Osteocyte (in vitro differentiated cells): ENCODE measurements around the gene RBSN. TPM values are rescaled to one million over a fixed set of nuclear protein-coding genes. Genes with fewer than 3 reads are reported as not detected.

Experiments used
- DNase-seq: peaks from one replicate; pipeline ENCODE4 v3.0.0; 2021; ENCODE audit warnings: mixed read lengths; ENCODE audit not compliant: unreplicated experiment; ENCODE audit errors: extremely low spot score
- H3K27ac Mint-ChIP-seq: one replicate; pipeline ENCODE4 v1.8.0; 2021; ENCODE audit warnings: mild to moderate bottlenecking, mixed read lengths; ENCODE audit not compliant: unreplicated experiment
- H3K27me3 Mint-ChIP-seq: one replicate; pipeline ENCODE4 v1.8.0; 2021; ENCODE audit warnings: mixed read lengths; ENCODE audit not compliant: unreplicated experiment
- H3K36me3 Mint-ChIP-seq: one replicate; pipeline ENCODE4 v1.8.0; 2021; ENCODE audit warnings: mixed read lengths; ENCODE audit not compliant: unreplicated experiment
- H3K4me1 Mint-ChIP-seq: one replicate; pipeline ENCODE4 v1.8.0; 2021; ENCODE audit warnings: mixed read lengths; ENCODE audit not compliant: unreplicated experiment
- H3K4me3 Mint-ChIP-seq: one replicate; pipeline ENCODE4 v1.8.0; 2021; ENCODE audit warnings: mild to moderate bottlenecking, moderate library complexity, mixed read lengths; ENCODE audit not compliant: unreplicated experiment
- H3K9me3 Mint-ChIP-seq: one replicate; pipeline ENCODE4 v1.8.0; 2021; ENCODE audit warnings: mixed read lengths; ENCODE audit not compliant: unreplicated experiment
- total RNA-seq: library from RNA; stranded (reverse); gene quantifications from 2 replicates; pipeline ENCODE4 v1.2.1, GENCODE V29; 2021
- TF ChIP-seq, protein P1 (sequence below): fragments of 200-600 bp; sonication (generic); IDR thresholded peaks from 2 replicates; pipeline ENCODE4 v1.5.0; 2021; ENCODE audit warnings: antibody characterized with exemption, mild to moderate bottlenecking, moderate library complexity

RBSN gene
- total RNA-seq, 1 donor from 2014 or later: 28.6 TPM

DNA sequence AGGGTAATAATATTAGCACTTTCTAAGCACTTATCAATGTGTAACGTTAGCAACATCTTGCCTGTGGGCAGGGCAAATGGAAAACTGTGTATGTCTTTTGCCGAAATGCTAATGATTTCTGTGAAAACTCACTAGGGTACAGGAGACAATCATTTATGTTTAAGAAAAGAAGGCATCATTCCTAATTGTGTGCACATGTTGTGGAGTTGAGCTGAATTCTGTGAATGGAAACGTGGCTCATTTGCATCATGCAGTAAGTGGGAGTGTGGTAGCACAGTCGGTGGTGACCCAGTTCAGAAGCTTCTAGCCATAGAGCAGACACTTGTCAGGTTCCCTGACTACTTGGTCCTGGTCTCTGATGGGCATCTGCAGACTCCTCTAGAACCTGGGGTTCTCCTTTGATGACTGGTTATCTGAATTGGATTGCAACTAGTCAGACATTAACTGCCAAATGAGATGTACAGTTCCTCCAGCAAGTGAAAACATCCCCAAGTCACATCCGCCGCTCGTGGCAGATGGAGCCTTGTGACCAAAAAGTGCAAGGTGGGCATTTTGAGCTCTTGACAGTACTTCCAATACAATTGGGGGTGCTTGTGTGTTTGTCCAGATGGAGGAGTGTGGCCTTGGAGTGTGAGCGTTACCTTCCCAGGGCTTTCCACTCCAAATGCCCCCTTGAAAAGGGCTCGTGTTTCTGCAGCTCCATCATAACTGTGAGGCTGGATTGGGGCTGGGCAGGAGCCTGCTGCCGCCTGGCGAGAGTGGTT lies 55.4 kb downstream of the RBSN start:
- H3K27ac Mint-ChIP-seq: no peak overlapping the region
- no peak overlapping the region for H3K4me3 Mint-ChIP-seq
- H3K36me3 Mint-ChIP-seq: peaks cover 50% of the 10 kb centered on the region
- no peaks in the 10 kb centered on the region for H3K9me3 Mint-ChIP-seq
- no peaks in the 10 kb centered on the region for H3K27me3 Mint-ChIP-seq
- TF ChIP-seq, protein P1, sequence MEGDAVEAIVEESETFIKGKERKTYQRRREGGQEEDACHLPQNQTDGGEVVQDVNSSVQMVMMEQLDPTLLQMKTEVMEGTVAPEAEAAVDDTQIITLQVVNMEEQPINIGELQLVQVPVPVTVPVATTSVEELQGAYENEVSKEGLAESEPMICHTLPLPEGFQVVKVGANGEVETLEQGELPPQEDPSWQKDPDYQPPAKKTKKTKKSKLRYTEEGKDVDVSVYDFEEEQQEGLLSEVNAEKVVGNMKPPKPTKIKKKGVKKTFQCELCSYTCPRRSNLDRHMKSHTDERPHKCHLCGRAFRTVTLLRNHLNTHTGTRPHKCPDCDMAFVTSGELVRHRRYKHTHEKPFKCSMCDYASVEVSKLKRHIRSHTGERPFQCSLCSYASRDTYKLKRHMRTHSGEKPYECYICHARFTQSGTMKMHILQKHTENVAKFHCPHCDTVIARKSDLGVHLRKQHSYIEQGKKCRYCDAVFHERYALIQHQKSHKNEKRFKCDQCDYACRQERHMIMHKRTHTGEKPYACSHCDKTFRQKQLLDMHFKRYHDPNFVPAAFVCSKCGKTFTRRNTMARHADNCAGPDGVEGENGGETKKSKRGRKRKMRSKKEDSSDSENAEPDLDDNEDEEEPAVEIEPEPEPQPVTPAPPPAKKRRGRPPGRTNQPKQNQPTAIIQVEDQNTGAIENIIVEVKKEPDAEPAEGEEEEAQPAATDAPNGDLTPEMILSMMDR: no peak
- H3K4me1 Mint-ChIP-seq: peaks cover 3% of the 10 kb centered on the region
- no peak for DNase-seq

DNA sequence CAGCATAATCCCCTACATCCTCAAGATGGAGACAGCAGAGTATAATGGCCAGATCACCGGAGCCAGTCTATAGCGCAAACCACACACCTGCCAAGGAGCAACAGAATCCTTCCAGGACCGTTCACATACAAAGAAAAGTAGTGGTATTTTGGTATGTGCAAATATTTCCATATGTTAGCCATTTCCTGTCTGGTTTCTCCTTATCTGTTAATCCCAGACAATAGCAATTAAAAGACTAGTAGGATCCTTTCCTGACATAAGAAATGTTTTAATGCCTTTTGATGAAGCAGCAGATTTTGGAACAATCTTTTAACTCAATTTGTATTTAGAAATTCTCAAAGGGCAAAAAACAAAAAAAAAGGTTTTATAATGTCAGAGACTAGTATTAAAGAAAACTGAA lies 56.0 kb downstream of the RBSN start:
- DNase-seq: no peak
- no peak overlapping the region for H3K4me3 Mint-ChIP-seq
- no peaks in the 10 kb centered on the region for H3K27me3 Mint-ChIP-seq
- H3K27ac Mint-ChIP-seq: no peak overlapping the region
- no peaks in the 10 kb centered on the region for H3K9me3 Mint-ChIP-seq
- TF ChIP-seq, protein P1: no peak
- peaks cover 3% of the 10 kb centered on the region for H3K4me1 Mint-ChIP-seq
- peaks cover 46% of the 10 kb centered on the region for H3K36me3 Mint-ChIP-seq

DNA sequence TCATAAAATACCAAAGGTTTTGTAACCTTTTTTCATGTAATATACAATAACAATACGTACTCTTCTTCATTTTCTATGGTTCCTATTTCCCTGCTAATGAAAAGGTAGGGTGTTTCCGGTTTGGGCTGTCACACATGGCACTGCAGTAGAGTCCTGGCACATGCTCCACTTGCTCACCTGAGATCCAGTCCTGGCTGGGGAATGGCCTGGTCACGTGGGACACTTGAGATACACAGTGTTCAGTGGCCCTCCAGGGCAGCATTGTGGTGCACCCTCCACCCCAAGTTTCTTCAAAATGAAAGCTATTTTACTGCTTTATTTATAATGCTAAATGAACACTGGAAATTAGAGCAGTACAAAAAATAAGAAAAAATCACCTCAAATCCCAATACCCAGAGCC lies 57.0 kb downstream of the RBSN start:
- Mint-ChIP-seq H3K36me3 (peaks cover 43% of the 10 kb centered on the region), H3K27me3 (no peaks in the 10 kb centered on the region), H3K27ac (no peak overlapping the region), H3K4me1 (peaks cover 3% of the 10 kb centered on the region), H3K9me3 (no peaks in the 10 kb centered on the region), H3K4me3 (no peak overlapping the region)
- no peak for DNase-seq
- TF ChIP-seq, protein P1: no peak

DNA sequence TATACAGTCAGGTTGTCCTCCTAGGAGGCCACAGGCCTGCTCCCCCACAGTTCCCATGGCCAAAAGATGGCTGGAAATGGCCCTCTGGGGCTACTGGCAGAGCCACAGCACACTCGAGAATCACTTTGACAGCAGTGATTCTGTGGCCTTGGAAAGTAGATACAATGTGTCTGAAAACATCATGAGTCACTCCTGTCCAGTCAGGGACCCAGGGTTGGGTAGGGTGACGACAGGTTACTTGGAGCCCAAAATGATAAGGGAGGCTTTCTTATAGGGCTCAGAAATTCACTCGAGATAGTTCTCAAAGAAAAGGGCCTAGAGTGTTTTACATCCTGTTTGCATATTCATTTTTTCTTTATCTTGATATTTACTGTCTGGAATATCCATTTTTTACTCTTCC lies 58.1 kb downstream of the RBSN start:
- H3K4me1 Mint-ChIP-seq: peaks cover 3% of the 10 kb centered on the region
- no peak for DNase-seq
- no peak overlapping the region for H3K27ac Mint-ChIP-seq
- no peaks in the 10 kb centered on the region for H3K9me3 Mint-ChIP-seq
- H3K4me3 Mint-ChIP-seq: no peak overlapping the region
- H3K27me3 Mint-ChIP-seq: no peaks in the 10 kb centered on the region
- H3K36me3 Mint-ChIP-seq: peaks cover 37% of the 10 kb centered on the region
- TF ChIP-seq, protein P1: no peak

DNA sequence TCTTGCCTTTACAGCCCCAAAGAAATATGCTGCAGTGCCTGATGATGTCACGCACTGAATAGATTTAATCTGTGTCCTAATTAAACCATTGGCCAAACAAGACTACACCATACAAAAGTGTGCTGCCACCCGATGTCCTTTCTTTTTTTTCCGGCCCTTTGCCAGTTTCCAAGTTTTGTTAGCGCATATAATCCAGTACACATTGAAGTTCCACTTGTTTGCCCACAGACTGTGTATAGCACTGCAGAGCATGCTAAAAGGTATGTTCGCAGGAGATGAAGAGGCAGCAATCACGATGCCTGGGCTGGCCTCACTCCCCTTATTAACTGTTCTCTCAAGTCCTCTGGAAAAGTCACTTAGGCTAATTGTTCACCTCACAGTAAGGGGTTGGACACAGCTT lies 60.6 kb downstream of the RBSN start:
- Mint-ChIP-seq H3K4me1 (peaks cover 3% of the 10 kb centered on the region), H3K27me3 (no peaks in the 10 kb centered on the region), H3K36me3 (peaks cover 30% of the 10 kb centered on the region), H3K4me3 (no peak overlapping the region), H3K9me3 (no peaks in the 10 kb centered on the region), H3K27ac (no peak overlapping the region)
- DNase-seq: no peak
- TF ChIP-seq, protein P1: no peak
